ENCODE measurements around the gene TYW1. TPM values are rescaled to one million over a fixed set of nuclear protein-coding genes. Genes with fewer than 3 reads are reported as not detected.
"Not testable (repeated sequence)": the region's sequence is repeated elsewhere in the genome, so short reads cannot be mapped to it uniquely, and the experiment has no call there.

The TYW1 gene
- total RNA-seq, 4 donors from 2014 or later, result 10.7 to 14.2 (median 13.0) TPM

- intact Hi-C loops (cut with DNase I); H3K27me3 ChIP-seq; H3K4me3 ChIP-seq; H3K9me3 ChIP-seq; DNase-seq (ENCODE audit: extremely low spot score); H3K36me3 ChIP-seq; H3K4me1 ChIP-seq: not testable (repeated sequence)
- 84% methylated on average over 10 of the region's 10 CpGs for WGBS
- H3K27ac ChIP-seq (replicated peaks in 1 of 4), result peak overlapping the region; percentile 35 to 44 (median 42)
Measured at GRCh38 chr7:67184912-67185659, 188.5 kb downstream of the TYW1 start.

DNA sequence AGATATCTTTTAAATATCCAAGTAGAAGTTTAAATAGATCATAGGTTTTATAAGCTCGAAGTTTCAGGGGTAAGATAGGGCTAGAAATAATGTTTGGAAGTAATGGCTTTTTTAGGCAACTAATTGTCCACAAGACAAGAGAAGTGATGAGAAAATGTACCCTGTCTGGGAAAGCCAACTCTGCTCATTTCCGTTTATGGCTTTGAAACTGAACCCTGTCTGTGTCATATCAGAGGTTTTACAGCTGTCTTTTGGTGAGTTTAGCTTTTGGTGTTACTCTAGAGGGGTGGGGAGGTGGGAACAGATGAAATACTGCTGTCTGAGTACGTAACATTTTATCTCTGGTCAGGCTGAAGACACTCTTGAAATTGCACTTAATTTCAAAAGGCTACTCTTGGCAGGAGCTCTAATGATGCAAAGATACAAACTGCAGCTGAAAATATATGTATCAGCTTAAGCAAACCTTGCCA, 189.1 kb downstream of the TYW1 start:
- DNase-seq (ENCODE audit: extremely low spot score); H3K4me1 ChIP-seq; H3K9me3 ChIP-seq; H3K36me3 ChIP-seq; intact Hi-C loops (cut with DNase I); H3K4me3 ChIP-seq; H3K27me3 ChIP-seq: not testable (repeated sequence)
- 60% methylated on average over 2 of the region's 3 CpGs for WGBS
- peak overlapping the region; percentile 34 to 44 (median 39) for H3K27ac ChIP-seq (replicated peaks in 1 of 4)

DNA sequence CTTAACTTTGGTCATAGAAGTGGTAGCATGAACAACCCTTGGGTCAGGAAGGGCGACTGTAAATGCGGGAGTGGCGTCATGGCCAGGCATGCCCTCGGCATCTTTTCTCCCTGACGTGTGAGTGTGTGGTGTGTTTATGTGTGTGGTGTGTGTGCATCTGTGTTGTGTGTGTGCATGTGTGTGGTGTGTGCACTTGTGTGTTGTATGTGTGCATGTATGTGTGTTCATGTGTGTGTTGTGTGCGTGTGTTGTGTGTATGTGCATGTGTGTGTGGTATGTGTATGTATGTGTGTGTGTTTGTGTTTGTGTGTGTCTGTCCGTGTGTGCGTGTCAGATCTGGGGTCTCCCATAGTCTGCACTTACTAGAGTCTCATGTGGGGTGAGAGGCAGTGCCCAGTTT, 192.5 kb downstream of the TYW1 start:
- H3K27ac ChIP-seq (replicated peaks in 1 of 4); H3K36me3 ChIP-seq; DNase-seq (ENCODE audit: extremely low spot score); H3K9me3 ChIP-seq; H3K27me3 ChIP-seq; H3K4me3 ChIP-seq; intact Hi-C loops (cut with DNase I): not testable (repeated sequence)
- WGBS, result 94% methylated on average over 8 of the region's 8 CpGs
- peaks cover 0 to 16% (median 11%) of the 10 kb centered on the region in 4 donors for H3K4me1 ChIP-seq

GRCh38 chr7:67189801-67190465, 193.3 kb downstream of the TYW1 start:
- H3K9me3 ChIP-seq; H3K27ac ChIP-seq (replicated peaks in 1 of 4); H3K36me3 ChIP-seq; intact Hi-C loops (cut with DNase I); H3K27me3 ChIP-seq; H3K4me3 ChIP-seq; DNase-seq (ENCODE audit: extremely low spot score): not testable (repeated sequence)
- H3K4me1 ChIP-seq, result peaks cover 0 to 15% (median 10%) of the 10 kb centered on the region in 4 donors
- WGBS, result 72% methylated on average over 4 of the region's 4 CpGs

DNA sequence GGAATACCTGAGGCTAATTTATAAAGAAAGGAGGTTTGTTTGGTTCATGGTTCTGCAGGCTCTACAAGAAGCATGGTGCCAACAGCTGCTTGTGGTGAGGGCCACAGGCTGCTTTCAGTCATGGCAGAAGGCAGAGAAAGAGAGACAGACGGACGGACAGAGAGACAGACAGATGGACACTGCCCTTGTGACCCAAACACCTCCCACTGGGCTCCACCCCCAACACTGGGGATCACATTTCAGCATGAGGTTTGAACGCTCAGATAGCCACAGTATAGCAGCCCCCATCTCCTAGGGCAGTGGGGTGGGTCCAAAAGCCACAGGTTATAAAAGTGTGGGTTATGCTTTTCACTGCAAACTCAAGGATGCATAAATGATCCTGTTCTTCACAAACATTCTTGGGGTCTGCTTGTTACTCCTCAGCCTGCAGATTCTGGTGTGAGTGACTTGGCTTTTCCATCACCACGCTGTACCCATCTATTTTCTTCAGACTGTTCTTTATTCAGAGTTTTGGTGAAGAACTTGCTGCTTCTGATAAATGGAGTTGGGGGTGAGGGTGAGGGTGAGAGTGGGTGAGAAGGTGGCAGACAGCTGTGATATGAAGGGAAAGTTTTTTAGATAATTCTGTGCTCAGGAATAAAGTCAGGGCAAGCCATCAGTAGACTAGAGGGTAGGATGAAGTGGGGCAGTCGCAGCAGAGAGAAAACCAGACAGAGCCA, 194.5 kb downstream of the TYW1 start:
- DNase-seq (ENCODE audit: extremely low spot score); H3K9me3 ChIP-seq; intact Hi-C loops (cut with DNase I); H3K27ac ChIP-seq (replicated peaks in 1 of 4); H3K36me3 ChIP-seq; H3K4me3 ChIP-seq; H3K27me3 ChIP-seq: not testable (repeated sequence)
- H3K4me1 ChIP-seq, result peaks cover 0 to 15% (median 10%) of the 10 kb centered on the region in 4 donors
- WGBS, result 98% methylated on average over 4 of the region's 5 CpGs

- DNase-seq (ENCODE audit: extremely low spot score); H3K9me3 ChIP-seq; H3K4me3 ChIP-seq; H3K27me3 ChIP-seq; H3K27ac ChIP-seq (replicated peaks in 1 of 4); intact Hi-C loops (cut with DNase I): not testable (repeated sequence)
- H3K36me3 ChIP-seq, result peaks cover 0 to 14% (median 3%) of the 10 kb centered on the region in 4 donors
- peaks cover 0 to 15% (median 10%) of the 10 kb centered on the region in 4 donors for H3K4me1 ChIP-seq
- 83% methylated on average over 5 of the region's 5 CpGs for WGBS
Measured at GRCh38 chr7:67192123-67192702, 195.6 kb downstream of the TYW1 start.

DNA sequence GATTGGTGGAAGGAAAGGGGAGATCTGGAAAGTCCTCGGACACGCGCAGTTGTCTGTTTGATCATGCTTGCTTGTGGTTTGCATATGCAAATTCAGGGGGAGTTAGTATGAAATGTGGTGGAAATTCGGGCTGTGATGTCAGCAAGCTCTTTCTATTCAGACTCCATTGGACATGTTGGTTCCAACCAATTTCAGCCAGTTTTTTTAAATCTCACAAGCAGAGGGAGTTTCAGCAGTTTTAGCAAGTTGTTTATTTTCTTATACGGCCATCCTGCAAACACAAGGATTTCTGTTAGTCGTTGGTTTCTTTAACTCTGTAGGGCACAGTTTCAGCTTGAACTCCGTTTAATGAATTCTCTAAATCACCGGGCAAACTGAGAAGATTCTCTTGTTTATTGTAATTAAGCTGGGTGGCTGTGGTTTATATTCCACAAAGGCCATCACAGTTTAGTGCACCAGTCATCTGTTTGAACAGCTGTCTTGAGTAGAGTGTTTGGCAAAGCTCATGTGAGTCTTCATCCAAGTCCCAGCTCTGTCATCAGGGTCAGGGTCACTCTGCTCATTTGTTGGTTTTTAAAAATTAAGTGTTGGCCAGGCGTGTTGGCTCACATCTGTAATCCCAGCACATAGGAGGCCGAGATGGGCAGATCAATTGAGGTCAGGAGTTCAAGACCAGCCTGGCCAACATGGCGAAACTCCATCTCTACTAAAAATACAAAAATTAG, 196.4 kb downstream of the TYW1 start:
- H3K27me3 ChIP-seq; H3K4me3 ChIP-seq; DNase-seq (ENCODE audit: extremely low spot score); intact Hi-C loops (cut with DNase I); H3K9me3 ChIP-seq: not testable (repeated sequence)
- H3K36me3 ChIP-seq, result peaks cover 0 to 16% (median 3%) of the 10 kb centered on the region in 4 donors
- 37% methylated on average over 10 of the region's 11 CpGs for WGBS
- H3K4me1 ChIP-seq, result peaks cover 0 to 15% (median 10%) of the 10 kb centered on the region in 4 donors
- H3K27ac ChIP-seq (replicated peaks in 1 of 4), result peak overlapping the region in 3 of 4 donors; percentile 27 to 41 (median 31)

DNA sequence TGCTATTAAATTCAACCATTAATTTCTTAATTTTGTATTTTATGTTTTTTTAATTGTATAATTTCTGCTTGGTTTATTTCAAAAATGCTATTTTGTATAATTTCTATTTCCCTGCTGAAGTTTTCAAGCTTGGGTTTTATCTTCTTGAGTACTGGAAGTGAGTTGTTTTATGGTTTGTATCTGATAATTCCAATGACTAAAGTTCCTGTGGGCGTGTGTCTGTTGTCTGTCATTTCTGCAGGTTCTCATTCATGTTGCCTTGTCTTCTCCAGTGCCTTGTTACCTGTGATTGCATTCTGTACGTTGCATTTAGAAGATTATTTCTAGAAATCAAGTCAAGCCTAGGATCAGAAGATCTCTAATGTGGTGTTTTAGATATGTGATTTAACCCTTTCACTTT, 199.5 kb downstream of the TYW1 start:
- 100% methylated on average over 2 of the region's 2 CpGs for WGBS

GRCh38 chr7:67198865-67199526, 202.4 kb downstream of the TYW1 start:
- intact Hi-C loops (cut with DNase I); H3K27ac ChIP-seq (replicated peaks in 1 of 4); H3K4me3 ChIP-seq; H3K27me3 ChIP-seq; H3K4me1 ChIP-seq; H3K9me3 ChIP-seq; DNase-seq (ENCODE audit: extremely low spot score): not testable (repeated sequence)
- WGBS, result 94% methylated on average over 9 of the region's 9 CpGs
- peaks cover 0 to 16% (median 3%) of the 10 kb centered on the region in 4 donors for H3K36me3 ChIP-seq

More for the DNA sequence above, 199.5 kb downstream of the TYW1 start:
- H3K9me3 ChIP-seq; DNase-seq (ENCODE audit: extremely low spot score); intact Hi-C loops (cut with DNase I); H3K27me3 ChIP-seq; H3K4me3 ChIP-seq; H3K27ac ChIP-seq (replicated peaks in 1 of 4): not testable (repeated sequence)
- Histone ChIP-seq H3K36me3 (peaks cover 0 to 16% (median 3%) of the 10 kb centered on the region in 4 donors), H3K4me1 (peaks cover 0 to 15% (median 10%) of the 10 kb centered on the region in 4 donors)

- H3K27ac ChIP-seq (replicated peaks in 1 of 4); H3K36me3 ChIP-seq; H3K4me3 ChIP-seq; H3K27me3 ChIP-seq; H3K9me3 ChIP-seq; H3K4me1 ChIP-seq; DNase-seq (ENCODE audit: extremely low spot score); intact Hi-C loops (cut with DNase I): not testable (repeated sequence)
- WGBS, result 54% methylated on average over 1 of the region's 2 CpGs
Measured at GRCh38 chr7:67205772-67206171, 209.1 kb downstream of the TYW1 start.

Measured in esophagus muscularis mucosa (tissue), 4 donors.